A673 (cell line): ENCODE measurements around the gene JARID2. TPM values are rescaled to one million over a fixed set of nuclear protein-coding genes. Genes with fewer than 3 reads are reported as not detected.

Experiments
- BruUV-seq: library from RNA; stranded (reverse); fragments of 400-500 nt; replicated peaks from 2 replicates; lab custom pipeline; 2021; lab: Mats Ljungman, UMichigan
- CTCF ChIA-PET: fragments of 300-600 bp; sonication (Branson Sonifier 250); formaldehyde crosslinking; loops from one replicate; lab custom pipeline; 2022; ENCODE audit warnings: antibody characterized with exemption; lab: Charles Lee
- POLR2A ChIA-PET: fragments of 300-600 bp; sonication (Branson Sonifier 250); formaldehyde crosslinking; loops from one replicate; lab custom pipeline; 2022; ENCODE audit warnings: antibody characterized with exemption; ENCODE audit not compliant: low non-redundant PET; lab: Charles Lee
- DNase-seq: peaks from one replicate; pipeline ENCODE4 v3.0.0-alpha.2; 2015; ENCODE audit warnings: low spot score
- H3K27ac ChIP-seq: fragments of 200-600 bp; sonication (generic); 2 replicates; pipeline ENCODE4 v1.5.1; 2016; ENCODE audit warnings: mixed run types, low read depth, mild to moderate bottlenecking, mixed read lengths, antibody characterized with exemption, low read length; ENCODE audit not compliant: poor library complexity, severe bottlenecking
- H3K27me3 ChIP-seq: fragments of 200-600 bp; sonication (generic); replicated peaks from 2 replicates; pipeline ENCODE4 v1.6.1; 2017; ENCODE audit warnings: mixed run types, low read depth, mild to moderate bottlenecking, mixed read lengths, antibody characterized with exemption, low read length; ENCODE audit not compliant: insufficient read depth, poor library complexity
- H3K36me3 ChIP-seq: fragments of 200-600 bp; sonication (generic); 2 replicates; pipeline ENCODE4 v1.6.1; 2016; ENCODE audit warnings: mixed run types, mild to moderate bottlenecking, mixed read lengths, antibody characterized with exemption, low read length; ENCODE audit not compliant: insufficient read depth, poor library complexity, severe bottlenecking
- H3K4me1 ChIP-seq: fragments of 200-600 bp; sonication (generic); 2 replicates; pipeline ENCODE4 v1.6.1; 2017; ENCODE audit warnings: mixed run types, mild to moderate bottlenecking, mixed read lengths, antibody characterized with exemption, low read length; ENCODE audit not compliant: insufficient read depth, poor library complexity, severe bottlenecking
- H3K4me3 ChIP-seq: fragments of 200-600 bp; sonication (generic); 2 replicates; pipeline ENCODE4 v1.5.1; 2016; ENCODE audit warnings: low read depth, mixed run types, mild to moderate bottlenecking, mixed read lengths, low read length; ENCODE audit not compliant: poor library complexity, severe bottlenecking
- H3K9me3 ChIP-seq: fragments of 200-600 bp; sonication (generic); 2 replicates; pipeline ENCODE4 v1.6.1; 2016; ENCODE audit warnings: mixed run types, low read depth, mild to moderate bottlenecking, mixed read lengths, antibody characterized with exemption, low read length; ENCODE audit not compliant: poor library complexity, severe bottlenecking
- EZH2 ChIP-seq: fragments of 200-600 bp; sonication (generic); IDR thresholded peaks from 2 replicates; pipeline ENCODE4 v1.6.1; 2017; ENCODE audit warnings: borderline replicate concordance, low read depth, mild to moderate bottlenecking, mixed read lengths, antibody characterized with exemption, low read length; ENCODE audit not compliant: poor library complexity, severe bottlenecking
- intact Hi-C: fragments of 100-400 bp; cut with micrococcal nuclease; formaldehyde crosslinking; loops from one replicate; pipeline ENCODE4 v1.10.0; 2022; ENCODE audit not compliant: unreplicated experiment
- total RNA-seq: library from RNA; stranded (reverse); gene quantifications from 2 replicates; pipeline ENCODE4 v1.2.3, GENCODE V29; 2021
- TF ChIP-seq, protein P1 (sequence below): fragments of 300-800, 200-600 bp; sonication (generic); conservative IDR thresholded peaks from 2 replicates; pipeline ENCODE4 v1.5.1; 2017; ENCODE audit warnings: low read depth, mild to moderate bottlenecking, antibody characterized with exemption, low read length, moderate library complexity, mixed read lengths

JARID2 gene
- total RNA-seq, 1 experiment from 2014 or later, result 29.4 TPM

DNA sequence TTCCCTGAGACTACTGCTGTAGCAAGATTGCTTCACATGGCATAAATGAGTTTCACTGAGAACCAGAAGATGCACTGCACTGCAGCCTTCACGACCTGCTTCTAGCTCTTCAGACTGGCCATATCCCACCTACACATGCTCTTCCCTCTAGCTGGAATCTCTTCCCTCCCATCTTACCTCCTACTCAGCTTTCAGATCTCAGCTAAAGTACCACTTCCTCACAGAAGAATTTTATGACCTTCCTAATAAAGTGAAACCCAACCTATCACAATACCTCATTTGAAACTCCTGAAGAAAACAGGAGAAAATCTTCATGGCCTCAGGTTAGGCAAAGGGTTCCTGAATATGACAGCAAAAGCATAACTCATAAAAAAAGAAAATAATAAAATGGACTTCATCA, 317.1 kb downstream of the JARID2 start:
- Histone ChIP-seq H3K27me3 (no peaks in the 10 kb centered on the region), H3K4me1 (peaks cover 12% of the 10 kb centered on the region), H3K36me3 (no peaks in the 10 kb centered on the region), H3K27ac (no peak overlapping the region), H3K4me3 (no peak overlapping the region), H3K9me3 (no peaks in the 10 kb centered on the region)
- no TSS peak for BruUV-seq
- CTCF ChIA-PET, result no interaction called here
- no peak for DNase-seq
- POLR2A ChIA-PET, result no interaction called here
- TF ChIP-seq, protein P1, sequence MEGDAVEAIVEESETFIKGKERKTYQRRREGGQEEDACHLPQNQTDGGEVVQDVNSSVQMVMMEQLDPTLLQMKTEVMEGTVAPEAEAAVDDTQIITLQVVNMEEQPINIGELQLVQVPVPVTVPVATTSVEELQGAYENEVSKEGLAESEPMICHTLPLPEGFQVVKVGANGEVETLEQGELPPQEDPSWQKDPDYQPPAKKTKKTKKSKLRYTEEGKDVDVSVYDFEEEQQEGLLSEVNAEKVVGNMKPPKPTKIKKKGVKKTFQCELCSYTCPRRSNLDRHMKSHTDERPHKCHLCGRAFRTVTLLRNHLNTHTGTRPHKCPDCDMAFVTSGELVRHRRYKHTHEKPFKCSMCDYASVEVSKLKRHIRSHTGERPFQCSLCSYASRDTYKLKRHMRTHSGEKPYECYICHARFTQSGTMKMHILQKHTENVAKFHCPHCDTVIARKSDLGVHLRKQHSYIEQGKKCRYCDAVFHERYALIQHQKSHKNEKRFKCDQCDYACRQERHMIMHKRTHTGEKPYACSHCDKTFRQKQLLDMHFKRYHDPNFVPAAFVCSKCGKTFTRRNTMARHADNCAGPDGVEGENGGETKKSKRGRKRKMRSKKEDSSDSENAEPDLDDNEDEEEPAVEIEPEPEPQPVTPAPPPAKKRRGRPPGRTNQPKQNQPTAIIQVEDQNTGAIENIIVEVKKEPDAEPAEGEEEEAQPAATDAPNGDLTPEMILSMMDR, result no peak
- TF ChIP-seq EZH2, result no peak
- intact Hi-C loops, result no loop called here

DNA sequence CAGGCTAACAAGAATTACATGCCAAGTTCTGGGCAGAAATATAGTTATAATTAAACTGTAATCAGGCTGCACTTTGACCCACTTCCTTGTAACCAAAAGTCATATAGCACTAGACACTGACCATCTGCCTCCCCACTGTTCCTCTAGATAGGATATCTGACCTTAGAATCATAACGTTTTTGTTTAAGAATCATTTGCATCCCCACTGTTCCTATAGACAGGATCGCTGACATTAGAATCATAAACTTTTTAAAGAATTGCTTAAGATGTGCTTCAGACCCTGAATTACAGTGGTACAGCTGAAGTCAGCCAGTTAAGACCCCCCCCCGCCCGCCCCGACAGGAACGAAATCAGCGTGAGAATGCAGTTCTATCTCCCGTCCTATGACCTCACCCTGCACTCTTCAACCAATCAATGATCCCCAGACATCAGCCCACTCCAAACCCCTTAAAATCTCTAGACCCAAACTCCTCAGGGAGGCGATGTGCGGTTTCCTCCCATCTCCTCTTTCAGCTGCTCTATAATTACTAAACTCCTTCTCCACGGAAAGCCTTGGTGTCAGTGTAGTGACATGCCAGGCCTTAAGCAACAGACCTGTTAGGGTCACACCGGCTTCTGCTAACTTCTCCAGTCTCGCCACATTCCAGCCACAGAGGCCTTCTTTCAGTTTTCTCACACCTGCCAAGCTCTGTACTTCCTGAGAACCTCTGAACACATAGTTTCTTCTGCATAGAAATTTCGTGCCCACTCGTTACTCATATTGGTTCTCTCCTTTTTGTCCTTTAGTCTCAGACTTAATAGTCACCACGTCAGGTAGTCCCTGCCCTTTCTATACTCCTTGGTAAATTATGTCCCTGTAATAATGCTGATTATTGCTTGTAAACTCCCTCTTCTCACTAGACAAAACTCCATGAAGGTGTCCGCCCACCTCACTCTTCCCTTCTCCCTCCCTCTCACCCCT, 323.4 kb downstream of the JARID2 start:
- intact Hi-C loops, result no loop called here

DNA sequence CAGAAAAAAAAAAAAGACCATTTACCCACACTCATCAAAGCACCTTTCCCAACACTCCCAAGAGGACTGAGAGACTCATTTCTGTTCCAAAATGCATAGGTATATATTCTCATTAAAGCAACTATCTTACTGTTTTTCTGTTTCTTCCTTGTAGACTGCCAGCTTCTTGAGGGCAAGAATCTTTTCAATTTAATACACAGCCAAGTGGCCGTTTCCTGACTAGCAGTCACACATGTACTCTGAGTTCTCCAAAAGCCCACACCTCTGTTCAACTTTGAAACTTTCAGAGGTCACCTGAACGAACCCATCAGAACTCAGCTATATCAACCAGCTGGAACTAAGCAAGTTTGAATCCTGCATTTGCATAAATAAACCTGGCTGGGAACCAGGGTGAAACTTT, 324.3 kb downstream of the JARID2 start:
- Histone ChIP-seq H3K36me3 (no peaks in the 10 kb centered on the region), H3K27me3 (no peaks in the 10 kb centered on the region), H3K27ac (no peak overlapping the region), H3K9me3 (no peaks in the 10 kb centered on the region), H3K4me1 (no peaks in the 10 kb centered on the region), H3K4me3 (no peak overlapping the region)
- ChIA-PET CTCF (no interaction called here), POLR2A (no interaction called here)
- no TSS peak for BruUV-seq
- intact Hi-C loops, result no loop called here
- no peak for DNase-seq
- no peak for TF ChIP-seq EZH2

More for the DNA sequence above, 323.4 kb downstream of the JARID2 start:
- H3K4me3 ChIP-seq, result no peak overlapping the region
- H3K9me3 ChIP-seq, result no peaks in the 10 kb centered on the region
- no peaks in the 10 kb centered on the region for H3K4me1 ChIP-seq
- ChIA-PET POLR2A (no interaction called here), CTCF (interaction anchor here (0.5 kb wide), 1 partner anchor 12 kb away, joined by 6 read pairs; no protein-coding TSS in a partner anchor)
- no TSS peak for BruUV-seq
- H3K27ac ChIP-seq, result no peak overlapping the region
- H3K27me3 ChIP-seq, result no peaks in the 10 kb centered on the region
- H3K36me3 ChIP-seq, result no peaks in the 10 kb centered on the region
- no peak for DNase-seq
- TF ChIP-seq EZH2, result no peak
